ENCODE results near the gene P2RY2. TPM values are rescaled to one million over a fixed set of nuclear protein-coding genes. Genes with fewer than 3 reads are reported as not detected.

Gene P2RY2
- total RNA-seq, result not detected

GRCh38 chr11:73218106-73218829 lies at the start of gene P2RY2:
TSS of gene P2RY2 (plus strand) at chr11:73218281. CDS start at chr11:73234160, 15,879 bp downstream.
- CTCF ChIA-PET, result interaction anchor here (0.9 kb wide), 1 partner anchor 19 kb away, joined by 4 read pairs; no protein-coding TSS in a partner anchor
- H3K36me3 Mint-ChIP-seq, result no peaks in the 10 kb centered on the region
- no peaks in the 10 kb centered on the region for H3K9me3 Mint-ChIP-seq (ENCODE audit: low read depth)
- no peak within 1 kb of the TSS for H3K27ac Mint-ChIP-seq
- peaks cover 38% of the 10 kb centered on the region for H3K27me3 Mint-ChIP-seq
- DNase-seq, result peak; percentile 50
- H3K4me1 Mint-ChIP-seq, result peaks cover 3% of the 10 kb centered on the region
- H3K4me3 Mint-ChIP-seq, result peak within 1 kb of the TSS; percentile 19
- ATAC-seq, result peak; percentile 79

GRCh38 chr11:73168925-73169579 lies 49.0 kb upstream of the P2RY2 start:
- peaks cover 10% of the 10 kb centered on the region for H3K27me3 Mint-ChIP-seq
- no peak overlapping the region for H3K4me3 Mint-ChIP-seq
- H3K4me1 Mint-ChIP-seq, result peaks cover 3% of the 10 kb centered on the region
- CTCF ChIA-PET, result interaction anchor here (0.7 to 2.3 kb wide), 4 partner anchors 9 to 17 kb away, joined by 3 to 8 read pairs (median 4); no protein-coding TSS in a partner anchor
- no peaks in the 10 kb centered on the region for H3K9me3 Mint-ChIP-seq (ENCODE audit: low read depth)
- H3K27ac Mint-ChIP-seq, result no peak overlapping the region
- no peak for ATAC-seq
- DNase-seq, result no peak
- no peaks in the 10 kb centered on the region for H3K36me3 Mint-ChIP-seq

GRCh38 chr11:73170140-73170539 lies 47.9 kb upstream of the P2RY2 start:
- H3K27ac Mint-ChIP-seq, result no peak overlapping the region
- H3K9me3 Mint-ChIP-seq (ENCODE audit: low read depth), result no peaks in the 10 kb centered on the region
- peaks cover 11% of the 10 kb centered on the region for H3K4me1 Mint-ChIP-seq
- DNase-seq (no peak), ATAC-seq (no peak)
- no peaks in the 10 kb centered on the region for H3K36me3 Mint-ChIP-seq
- H3K27me3 Mint-ChIP-seq, result peaks cover 10% of the 10 kb centered on the region
- no peak overlapping the region for H3K4me3 Mint-ChIP-seq
- CTCF ChIA-PET, result no interaction called here

- Mint-ChIP-seq H3K36me3 (no peaks in the 10 kb centered on the region), H3K4me1 (peaks cover 20% of the 10 kb centered on the region), H3K4me3 (no peak overlapping the region), H3K27me3 (peaks cover 10% of the 10 kb centered on the region), H3K9me3 (ENCODE audit: low read depth) (no peaks in the 10 kb centered on the region), H3K27ac (no peak overlapping the region)
- CTCF ChIA-PET, result interaction anchor here (1.0 to 1.9 kb wide), 2 partner anchors 13 to 340 kb away, joined by 3 to 5 read pairs; no protein-coding TSS in a partner anchor
- DNase-seq (no peak), ATAC-seq (no peak)
Observed at GRCh38 chr11:73171436-73172161, 46.5 kb upstream of the P2RY2 start.

GRCh38 chr11:73172992-73173656 lies 45.0 kb upstream of the P2RY2 start:
- ATAC-seq, result no peak
- DNase-seq, result no peak
- Mint-ChIP-seq H3K27me3 (peaks cover under 1% of the 10 kb centered on the region), H3K36me3 (no peaks in the 10 kb centered on the region), H3K4me1 (peaks cover 35% of the 10 kb centered on the region), H3K27ac (no peak overlapping the region), H3K4me3 (no peak overlapping the region), H3K9me3 (ENCODE audit: low read depth) (no peaks in the 10 kb centered on the region)
- CTCF ChIA-PET, result interaction anchor here (1.2 to 1.9 kb wide), 2 partner anchors 12 to 341 kb away, joined by 3 to 5 read pairs; no protein-coding TSS in a partner anchor

GRCh38 chr11:73173755-73174494 lies 44.2 kb upstream of the P2RY2 start:
- peaks cover 5% of the 10 kb centered on the region for H3K27me3 Mint-ChIP-seq
- DNase-seq (no peak), ATAC-seq (no peak)
- peaks cover 38% of the 10 kb centered on the region for H3K4me1 Mint-ChIP-seq
- H3K27ac Mint-ChIP-seq, result no peak overlapping the region
- H3K9me3 Mint-ChIP-seq (ENCODE audit: low read depth), result no peaks in the 10 kb centered on the region
- CTCF ChIA-PET, result interaction anchor here (1.2 to 5.6 kb wide), 2 partner anchors 11 to 32 kb away, joined by 3 to 74 read pairs; partner anchors contain the start of gene FCHSD2
- no peaks in the 10 kb centered on the region for H3K36me3 Mint-ChIP-seq
- no peak overlapping the region for H3K4me3 Mint-ChIP-seq

GRCh38 chr11:73174495-73174791 lies 43.6 kb upstream of the P2RY2 start:
- H3K4me3 Mint-ChIP-seq, result no peak overlapping the region

GRCh38 chr11:73175551-73176144 lies 42.4 kb upstream of the P2RY2 start:
- no peak overlapping the region for H3K4me3 Mint-ChIP-seq
- CTCF ChIA-PET, result interaction anchor here (0.8 to 5.6 kb wide), 11 partner anchors 8 to 383 kb away, joined by 3 to 74 read pairs (median 8); partner anchors contain the start of gene FCHSD2
- H3K4me1 Mint-ChIP-seq, result peaks cover 38% of the 10 kb centered on the region
- H3K27ac Mint-ChIP-seq, result peak overlapping the region; percentile 38
- no peak for DNase-seq
- ATAC-seq, result no peak
- H3K27me3 Mint-ChIP-seq, result peaks cover 13% of the 10 kb centered on the region
- no peaks in the 10 kb centered on the region for H3K9me3 Mint-ChIP-seq (ENCODE audit: low read depth)
- no peaks in the 10 kb centered on the region for H3K36me3 Mint-ChIP-seq

More at GRCh38 chr11:73174495-73174791, 43.6 kb upstream of the P2RY2 start:
- peaks cover 38% of the 10 kb centered on the region for H3K4me1 Mint-ChIP-seq
- H3K36me3 Mint-ChIP-seq, result no peaks in the 10 kb centered on the region
- no peak for DNase-seq
- peaks cover 5% of the 10 kb centered on the region for H3K27me3 Mint-ChIP-seq
- no peak overlapping the region for H3K27ac Mint-ChIP-seq
- no peak for ATAC-seq
- no peaks in the 10 kb centered on the region for H3K9me3 Mint-ChIP-seq (ENCODE audit: low read depth)
- CTCF ChIA-PET, result interaction anchor here (1.2 to 5.6 kb wide), 2 partner anchors 11 to 33 kb away, joined by 3 to 74 read pairs; partner anchors contain the start of gene FCHSD2

GRCh38 chr11:73176145-73176873 lies 41.8 kb upstream of the P2RY2 start:
- H3K4me1 Mint-ChIP-seq, result peaks cover 37% of the 10 kb centered on the region
- H3K36me3 Mint-ChIP-seq, result no peaks in the 10 kb centered on the region
- ATAC-seq (no peak), DNase-seq (no peak)
- H3K4me3 Mint-ChIP-seq, result no peak overlapping the region
- peaks cover 16% of the 10 kb centered on the region for H3K27me3 Mint-ChIP-seq
- CTCF ChIA-PET, result interaction anchor here (0.8 to 5.6 kb wide), 17 partner anchors 8 to 492 kb away, joined by 3 to 74 read pairs (median 8); partner anchors contain the start of gene FCHSD2
- no peaks in the 10 kb centered on the region for H3K9me3 Mint-ChIP-seq (ENCODE audit: low read depth)
- peak overlapping the region; percentile 72 for H3K27ac Mint-ChIP-seq

- Mint-ChIP-seq H3K4me3 (no peak overlapping the region), H3K27ac (peak overlapping the region; percentile 72), H3K36me3 (no peaks in the 10 kb centered on the region), H3K27me3 (peaks cover 20% of the 10 kb centered on the region), H3K9me3 (ENCODE audit: low read depth) (no peaks in the 10 kb centered on the region), H3K4me1 (peaks cover 35% of the 10 kb centered on the region)
- DNase-seq, result no peak
- ATAC-seq, result no peak
- CTCF ChIA-PET, result interaction anchor here (1.0 to 5.6 kb wide), 26 partner anchors 9 to 590 kb away, joined by 3 to 74 read pairs (median 8); partner anchors contain the start of genes ATG16L2 and FCHSD2
Observed at GRCh38 chr11:73176874-73177155, 41.3 kb upstream of the P2RY2 start.

- H3K4me3 Mint-ChIP-seq, result no peak overlapping the region
Observed at GRCh38 chr11:73177380-73177777, 40.7 kb upstream of the P2RY2 start.

More at GRCh38 chr11:73177380-73177777, 40.7 kb upstream of the P2RY2 start:
- Mint-ChIP-seq H3K4me1 (peaks cover 35% of the 10 kb centered on the region), H3K27me3 (peaks cover 24% of the 10 kb centered on the region), H3K9me3 (ENCODE audit: low read depth) (no peaks in the 10 kb centered on the region), H3K27ac (no peak overlapping the region), H3K36me3 (no peaks in the 10 kb centered on the region)
- CTCF ChIA-PET, result interaction anchor here (0.7 to 5.6 kb wide), 47 partner anchors 8 to 591 kb away, joined by 3 to 74 read pairs (median 5); partner anchors contain the start of genes ATG16L2, FCHSD2 and STARD10
- DNase-seq, result no peak
- no peak for ATAC-seq
